Large intestine (tissue), 1 donor: ENCODE results near the gene SEC16B. TPM values are rescaled to one million over a fixed set of nuclear protein-coding genes. Genes with fewer than 3 reads are reported as not detected.

Experiments
- polyA plus RNA-seq: library from polyadenylated mRNA; unstranded; fragments of 120-200 nt; gene quantifications from one replicate; pipeline ENCODE4 v1.2.1, GENCODE V29; 2013

The SEC16B gene
- polyA plus RNA-seq, 1 donor: 23.7 TPM

Other genes starting within 250 kb of the SEC16B start
- 17.0 TPM for gene RASAL2, start 124.0 kb upstream of the SEC16B start, polyA plus RNA-seq